LNCaP clone FGC (cell line): Measurements from ENCODE around the gene RBM23.

Experiments used
- DNase-seq: peaks from one replicate; pipeline ENCODE4 v3.0.0-alpha.2; 2011; ENCODE audit warnings: low read depth
- H3K4me3 ChIP-seq: 2 replicates; pipeline ENCODE4 v1.5.1; 2011; ENCODE audit warnings: mild to moderate bottlenecking, low read depth, low read length, control low read depth
- CTCF ChIP-seq: IDR thresholded peaks from 2 replicates; pipeline ENCODE4 v1.5.1; 2012; ENCODE audit warnings: mild to moderate bottlenecking; ENCODE audit not compliant: control insufficient read depth, insufficient read depth; ENCODE audit errors: extremely low read depth

RBM23 gene

GRCh38 chr14:22882529-22883172 lies 36.3 kb downstream of the RBM23 start:
- DNase-seq = no peak

GRCh38 chr14:22882064-22882463 lies 36.9 kb downstream of the RBM23 start:
- no peak for TF ChIP-seq CTCF
- no peak overlapping the region for H3K4me3 ChIP-seq

More at GRCh38 chr14:22882529-22883172, 36.3 kb downstream of the RBM23 start:
- no peak overlapping the region for H3K4me3 ChIP-seq
- no peak for TF ChIP-seq CTCF

GRCh38 chr14:22878271-22879246 lies 40.4 kb downstream of the RBM23 start:
- DNase-seq = no peak
- TF ChIP-seq CTCF = no peak
- H3K4me3 ChIP-seq = no peak overlapping the region

More at GRCh38 chr14:22882064-22882463, 36.9 kb downstream of the RBM23 start:
- no peak for DNase-seq

- no peak for DNase-seq
- no peak for TF ChIP-seq CTCF
- H3K4me3 ChIP-seq = no peak overlapping the region
These were observed 41.9 kb downstream of the RBM23 start for GRCh38 chr14:22877000-22877501.

GRCh38 chr14:22875748-22876319 lies 43.1 kb downstream of the RBM23 start:
- no peak overlapping the region for H3K4me3 ChIP-seq
- no peak for DNase-seq
- TF ChIP-seq CTCF = no peak

- no peak overlapping the region for H3K4me3 ChIP-seq
- no peak for TF ChIP-seq CTCF
- DNase-seq = no peak
These were observed 43.8 kb downstream of the RBM23 start for GRCh38 chr14:22875003-22875747.
